K562 (cell line): ENCODE measurements around the gene WDR90. TPM values are rescaled to one million over a fixed set of nuclear protein-coding genes. Genes with fewer than 3 reads are reported as not detected.

Source experiments
- E2F4 ChIP-seq: sonication (generic); formaldehyde crosslinking; IDR thresholded peaks from 2 replicates; pipeline ENCODE4 v1.8.0; 2022; ENCODE audit warnings: mild to moderate bottlenecking, low read depth, missing genetic modification reagents
- ERF ChIP-seq: fragments of 450-650 bp; formaldehyde crosslinking; IDR thresholded peaks from 2 replicates; pipeline ENCODE4 v1.4.0; 2020; ENCODE audit warnings: mild to moderate bottlenecking, mixed read lengths
- ETS2 ChIP-seq: IDR thresholded peaks from 2 replicates; pipeline ENCODE4 v1.6.1; 2016; ENCODE audit warnings: borderline replicate concordance, missing genetic modification characterization, mild to moderate bottlenecking, moderate library complexity, missing compliant biosample characterization; ENCODE audit not compliant: poor library complexity, severe bottlenecking
- ETV5 ChIP-seq: sonication (generic); formaldehyde crosslinking; IDR thresholded peaks from 2 replicates; pipeline ENCODE4 v1.4.0; 2020; ENCODE audit warnings: low read depth, mild to moderate bottlenecking, missing genetic modification reagents
- FOSL1 ChIP-seq: fragments of 200-800 bp; sonication (Bioruptor generic); conservative IDR thresholded peaks from 2 replicates; pipeline ENCODE4 v1.6.1; 2016; ENCODE audit warnings: missing genetic modification characterization, missing compliant biosample characterization
- GABPA ChIP-seq: fragments of 200-800 bp; sonication (Bioruptor generic); conservative IDR thresholded peaks from 2 replicates; pipeline ENCODE4 v1.6.1; 2016; ENCODE audit warnings: low read depth, missing genetic modification characterization, missing compliant biosample characterization
- KDM5B ChIP-seq: fragments of 200-600 bp; sonication (generic); IDR thresholded peaks from 2 replicates; pipeline ENCODE4 v1.6.1; 2012; ENCODE audit warnings: low read depth, mild to moderate bottlenecking, moderate library complexity, low read length, control low read depth, inconsistent platforms; ENCODE audit not compliant: insufficient replicate concordance
- MCM3 ChIP-seq: fragments of 450-650 bp; IDR thresholded peaks from 2 replicates; pipeline ENCODE4 v1.6.1; 2016
- MITF ChIP-seq: IDR thresholded peaks from 2 replicates; pipeline ENCODE4 v1.6.1; 2014; ENCODE audit warnings: antibody characterized with exemption
- PRMT5 ChIP-seq: sonication (generic); formaldehyde crosslinking; IDR thresholded peaks from 2 replicates; pipeline ENCODE4 v1.5.0; 2020; ENCODE audit warnings: missing genetic modification reagents
- THAP12 ChIP-seq: fragments of 250-450 bp; sonication (Bioruptor Pico); IDR thresholded peaks from 2 replicates; pipeline ENCODE4 v1.9.0; 2021; ENCODE audit warnings: mild to moderate bottlenecking, inconsistent platforms
- ZBTB33 ChIP-seq: sonication (generic); formaldehyde crosslinking; IDR thresholded peaks from 2 replicates; pipeline ENCODE4 v1.8.1; 2023; ENCODE audit warnings: mild to moderate bottlenecking, missing genetic modification reagents
- ZFP1 ChIP-seq: fragments of 450-650 bp; formaldehyde crosslinking; IDR thresholded peaks from 2 replicates; pipeline ENCODE4 v1.4.0; 2020; ENCODE audit warnings: mild to moderate bottlenecking, mixed read lengths
- ZNF124 ChIP-seq: sonication (generic); formaldehyde crosslinking; IDR thresholded peaks from 2 replicates; pipeline ENCODE4 v1.8.1; 2022; ENCODE audit warnings: missing genetic modification reagents
- ZNF232 ChIP-seq: sonication (generic); formaldehyde crosslinking; IDR thresholded peaks from 2 replicates; pipeline ENCODE4 v1.8.0; 2022; ENCODE audit warnings: mild to moderate bottlenecking, missing genetic modification reagents
- ZNF586 ChIP-seq: fragments of 450-650 bp; formaldehyde crosslinking; conservative IDR thresholded peaks from 2 replicates; pipeline ENCODE4 v1.4.0; 2020; ENCODE audit warnings: mild to moderate bottlenecking, moderate library complexity
- polyA plus RNA-seq, 8 experiments: library from polyadenylated mRNA; depleted of rRNA in 4 of 8; stranded (reverse) in 5 of 8; unstranded in 3 of 8; fragments of >200 nt; fragmentation: Nextera tagmentation in 2 of 8; fragmentation: Illumina TruSeq in 1 of 8; extraction: Ambion mirVana in 2 of 8; extraction: Trizol in 1 of 8; gene quantifications; 2 replicates each; pipeline versions ENCODE4 v1.2.1 to v1.2.3, GENCODE V29; 2011 to 2014; ENCODE audit warnings: inconsistent platforms in 1 of 8, missing spikeins in 1 of 8
- total RNA-seq, 7 experiments: library from RNA; depleted of rRNA in 6 of 7; stranded (reverse); fragments of >200 nt in 6 of 7; fragmentation: Illumina TruSeq in 2 of 7; extraction: Trizol in 2 of 7; gene quantifications; 2 replicates each; pipeline versions ENCODE4 v1.2.1 to v1.2.3, GENCODE V29; 2011 to 2021; ENCODE audit warnings: low replicate concordance in 1 of 7
- TF ChIP-seq, protein P1 (sequence below): fragments of 450-650 bp; IDR thresholded peaks from 2 replicates; pipeline ENCODE4 v1.6.1; 2016; ENCODE audit warnings: mild to moderate bottlenecking

The WDR90 gene
- total and polyA plus RNA-seq, 9 of the 15 experiments (the other 6 are each of a cell fraction or from before 2014, with no cell fraction given) = 0.44 to 12.6 (median 3.3) TPM

- TF ChIP-seq THAP12 (no peak), ETS2 (tag) (no peak), PRMT5 (CRISPR knock-in tag) (0 out of 2 replicates have a peak, but pooled peaks have one; percentile 68), ERF (CRISPR knock-in tag) (no peak), ZNF232 (CRISPR knock-in tag) (peak; percentile 65), KDM5B (peak; percentile 50), MCM3 (no peak), ZNF124 (no peak), ZNF586 (no peak), ETV5 (CRISPR knock-in tag) (no peak), ZBTB33 (peak; percentile 48; the same call in 1 of the 2 replicates), GABPA (tag) (peak; percentile 62), ZFP1 (no peak), MITF (0 out of 2 replicates have a peak, but pooled peaks have one; percentile 24), E2F4 (CRISPR knock-in tag) (0 out of 2 replicates have a peak, but pooled peaks have one; percentile 30), FOSL1 (tag) (no peak)
- TF ChIP-seq, protein P1, sequence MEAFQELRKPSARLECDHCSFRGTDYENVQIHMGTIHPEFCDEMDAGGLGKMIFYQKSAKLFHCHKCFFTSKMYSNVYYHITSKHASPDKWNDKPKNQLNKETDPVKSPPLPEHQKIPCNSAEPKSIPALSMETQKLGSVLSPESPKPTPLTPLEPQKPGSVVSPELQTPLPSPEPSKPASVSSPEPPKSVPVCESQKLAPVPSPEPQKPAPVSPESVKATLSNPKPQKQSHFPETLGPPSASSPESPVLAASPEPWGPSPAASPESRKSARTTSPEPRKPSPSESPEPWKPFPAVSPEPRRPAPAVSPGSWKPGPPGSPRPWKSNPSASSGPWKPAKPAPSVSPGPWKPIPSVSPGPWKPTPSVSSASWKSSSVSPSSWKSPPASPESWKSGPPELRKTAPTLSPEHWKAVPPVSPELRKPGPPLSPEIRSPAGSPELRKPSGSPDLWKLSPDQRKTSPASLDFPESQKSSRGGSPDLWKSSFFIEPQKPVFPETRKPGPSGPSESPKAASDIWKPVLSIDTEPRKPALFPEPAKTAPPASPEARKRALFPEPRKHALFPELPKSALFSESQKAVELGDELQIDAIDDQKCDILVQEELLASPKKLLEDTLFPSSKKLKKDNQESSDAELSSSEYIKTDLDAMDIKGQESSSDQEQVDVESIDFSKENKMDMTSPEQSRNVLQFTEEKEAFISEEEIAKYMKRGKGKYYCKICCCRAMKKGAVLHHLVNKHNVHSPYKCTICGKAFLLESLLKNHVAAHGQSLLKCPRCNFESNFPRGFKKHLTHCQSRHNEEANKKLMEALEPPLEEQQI = no peak
Measured at GRCh38 chr16:642189-643049, 6.7 kb upstream of the WDR90 start (continued).
